SIG-M5 treated with dmso at 0.1 percent for 504 hours (cell line): ENCODE data around the gene LSM11.

Experiments
- DNase-seq: peaks from one replicate; lab custom pipeline; 2025; ENCODE audit not compliant: unreplicated experiment; lab: John Stamatoyannopoulos, UW

Gene LSM11

GRCh38 chr5:157766902-157767301 is 23.4 kb downstream of the LSM11 start:
- DNase-seq = no peak

DNA sequence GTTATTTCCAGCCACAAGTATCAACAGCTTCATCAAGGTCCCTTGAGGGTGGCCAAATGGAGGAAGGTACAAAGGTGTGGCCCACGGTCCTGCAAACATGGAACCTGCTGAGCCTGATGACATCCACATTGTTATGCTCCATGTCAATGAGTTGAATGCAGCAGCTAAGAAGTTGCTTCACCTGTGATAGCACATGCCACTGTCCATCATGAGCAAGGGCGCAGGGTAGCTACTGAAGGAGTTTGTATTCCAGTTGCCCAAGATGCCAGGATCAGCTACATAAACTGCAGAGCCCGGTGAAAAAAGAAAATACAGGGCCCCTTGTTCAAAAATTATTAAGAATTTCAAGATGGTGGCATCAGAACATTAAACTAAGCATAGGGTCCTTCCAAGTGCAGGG is 24.2 kb downstream of the LSM11 start:
- DNase-seq = no peak

DNA sequence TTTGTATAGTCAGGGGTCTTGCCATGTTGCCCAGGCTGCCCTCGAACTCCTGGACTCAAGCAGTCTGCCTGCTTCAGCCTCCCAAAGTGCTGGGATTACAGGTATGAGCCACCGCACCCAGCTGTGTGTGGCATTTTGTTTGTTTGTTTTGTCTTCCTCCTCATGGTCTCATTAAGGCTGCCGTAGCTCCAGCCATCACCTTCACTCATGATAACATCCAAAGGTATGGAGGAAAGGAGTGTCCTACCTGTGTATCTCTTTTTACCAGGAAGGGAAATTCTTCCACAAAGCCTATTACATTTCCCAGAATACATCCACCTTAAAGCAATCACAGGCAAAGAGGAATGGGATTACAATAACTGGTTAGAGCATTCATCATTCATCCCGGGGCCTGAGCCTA is 27.2 kb downstream of the LSM11 start:
- DNase-seq = no peak

DNA sequence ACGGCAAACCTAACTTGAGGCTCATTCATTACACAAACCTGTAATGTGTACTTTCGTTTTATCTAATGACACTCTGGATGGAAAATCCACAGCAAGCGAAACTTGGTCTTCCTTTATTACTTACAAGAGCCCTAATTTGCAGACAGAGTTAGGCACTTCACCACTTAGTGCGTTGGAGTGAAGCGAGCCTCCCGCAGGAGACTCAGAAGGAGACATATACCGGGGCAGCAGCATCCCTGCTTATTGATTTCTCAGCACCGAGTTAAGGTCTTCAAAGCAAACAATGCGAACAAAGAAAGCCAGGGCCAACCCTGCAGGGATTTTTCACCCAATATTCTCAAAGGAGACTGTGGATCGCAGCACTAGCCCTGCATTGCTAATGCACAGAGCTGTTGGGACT is 28.6 kb downstream of the LSM11 start:
- DNase-seq = no peak

GRCh38 chr5:157778121-157778805 is 34.8 kb downstream of the LSM11 start:
- DNase-seq = no peak

- no peak for DNase-seq
Measured at GRCh38 chr5:157779221-157779620, 35.7 kb downstream of the LSM11 start.

DNA sequence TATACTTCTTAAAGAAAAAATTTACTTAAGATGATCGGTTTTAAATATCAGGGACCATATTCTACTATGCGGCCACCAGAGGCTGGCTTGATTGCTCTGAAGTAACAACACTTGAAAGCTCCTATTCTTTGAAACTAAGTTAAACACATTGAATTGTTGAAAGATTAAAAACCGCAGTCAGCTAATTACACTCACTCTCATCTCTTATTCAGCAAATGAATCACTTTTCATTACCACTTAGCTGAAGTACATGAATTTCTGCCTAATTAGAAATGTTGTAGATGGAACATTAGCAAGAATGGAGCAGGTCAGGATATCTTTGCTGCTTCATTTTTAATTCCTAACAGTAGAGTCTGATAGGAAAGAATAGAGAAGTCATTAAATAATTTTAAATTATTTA is 42.3 kb downstream of the LSM11 start:
- DNase-seq = no peak

- DNase-seq = no peak
Measured at GRCh38 chr5:157793301-157793700, 49.8 kb downstream of the LSM11 start.

DNA sequence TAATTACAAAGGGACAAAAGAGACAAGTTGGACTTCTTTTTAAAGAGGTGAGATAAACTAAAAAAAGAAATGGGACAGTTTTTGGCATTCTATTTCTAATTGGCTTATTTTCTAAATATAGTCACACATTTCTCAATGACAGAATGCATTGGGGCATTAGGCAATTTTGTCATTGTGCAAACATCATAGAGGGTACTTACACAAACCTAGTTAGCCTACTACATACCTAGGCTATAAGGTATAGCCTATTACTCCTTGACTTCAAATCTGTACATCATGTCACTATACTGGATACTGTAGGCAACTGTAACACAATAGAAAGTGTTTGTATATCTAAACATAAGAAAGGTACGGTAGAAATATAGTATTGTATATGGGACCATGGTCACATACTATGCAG is 56.1 kb downstream of the LSM11 start:
- DNase-seq = peak; percentile 28

DNA sequence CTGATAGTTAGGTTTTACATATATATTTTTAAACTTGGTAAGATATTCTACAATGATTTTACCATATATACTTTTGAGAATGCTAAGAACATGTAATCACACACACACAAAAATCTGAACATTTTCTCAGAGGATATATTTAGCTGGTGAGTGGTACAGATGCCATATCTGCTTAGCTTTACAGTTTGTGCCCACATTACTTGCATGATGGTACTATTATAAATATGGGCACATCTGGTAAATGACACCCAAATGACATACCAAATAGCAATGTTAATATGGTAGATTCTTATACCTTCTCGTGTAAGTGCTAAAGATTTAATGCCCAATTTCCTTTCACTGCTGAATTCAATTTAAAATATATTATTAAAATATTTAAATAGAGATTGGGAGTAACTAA is 56.6 kb downstream of the LSM11 start:
- DNase-seq = no peak

DNA sequence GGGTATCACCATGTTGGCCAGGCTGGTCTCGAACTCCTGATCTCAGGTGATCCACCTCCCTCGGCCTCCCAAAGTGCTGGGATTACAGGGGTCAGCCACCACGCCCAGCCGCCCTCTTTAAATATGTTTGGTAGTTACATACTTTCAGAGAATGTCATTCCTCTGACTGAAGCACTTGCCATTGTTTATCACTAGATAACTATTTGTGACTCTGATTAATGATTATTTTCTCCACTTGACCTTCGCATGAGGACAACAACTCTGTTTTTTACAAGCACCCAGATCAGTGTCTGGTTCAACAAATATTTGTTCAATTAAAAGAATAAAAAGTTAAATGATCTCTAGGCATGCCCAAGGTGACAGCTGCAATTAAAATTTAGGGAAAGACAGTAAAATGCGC is 59.2 kb downstream of the LSM11 start:
- no peak for DNase-seq

DNA sequence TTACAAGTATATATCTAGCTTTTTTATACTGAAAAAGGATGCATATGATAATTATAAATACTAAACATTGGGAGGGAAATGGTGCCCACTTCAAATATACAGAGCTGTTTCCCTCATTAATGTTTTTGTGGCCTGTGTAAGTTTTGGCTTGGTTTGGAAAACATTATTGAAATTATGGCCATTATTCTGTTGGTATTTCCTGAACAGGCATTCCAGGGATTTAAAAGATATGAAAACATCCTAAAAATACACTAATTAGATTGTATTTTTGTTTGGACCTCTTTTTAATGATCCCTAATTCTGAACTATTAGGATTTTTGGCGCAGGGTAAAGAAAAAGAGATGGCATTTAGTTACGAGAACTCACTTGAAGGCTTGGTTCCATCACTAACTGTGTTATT is 64.5 kb downstream of the LSM11 start:
- no peak for DNase-seq
